AG09319 (cell line): ENCODE measurements around the gene ARHGEF4.

ENCODE experiments used
- DNase-seq: peaks from one replicate; pipeline ENCODE4 v3.0.0-alpha.2; 2010; ENCODE audit warnings: low read depth; ENCODE audit errors: extremely low read depth
- CTCF ChIP-seq: IDR thresholded peaks from 2 replicates; pipeline ENCODE4 v1.5.1; 2011; ENCODE audit warnings: low read depth, mild to moderate bottlenecking, inconsistent platforms, low read length, moderate library complexity

ARHGEF4 gene

DNA sequence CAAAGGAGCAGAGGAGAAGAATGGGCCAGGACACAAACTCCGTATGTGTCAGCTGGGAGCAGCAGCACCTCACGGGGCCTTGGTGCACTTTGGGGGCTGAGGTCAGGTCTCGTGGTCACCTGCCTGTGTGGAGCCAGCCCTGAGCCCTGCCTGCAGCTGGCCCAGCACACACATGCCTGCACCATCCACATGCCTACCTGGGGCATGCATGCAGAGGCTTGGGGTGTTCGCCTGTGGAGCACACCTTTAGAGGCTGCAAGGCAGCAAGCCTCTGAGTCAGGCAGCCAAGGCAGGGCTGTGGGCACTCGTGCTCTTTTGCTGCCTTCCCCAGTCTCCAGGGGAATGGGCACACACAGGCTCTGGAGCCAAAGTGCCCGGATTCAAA lies 36.0 kb downstream of the ARHGEF4 start:
- TF ChIP-seq CTCF: no peak
- DNase-seq: no peak

DNA sequence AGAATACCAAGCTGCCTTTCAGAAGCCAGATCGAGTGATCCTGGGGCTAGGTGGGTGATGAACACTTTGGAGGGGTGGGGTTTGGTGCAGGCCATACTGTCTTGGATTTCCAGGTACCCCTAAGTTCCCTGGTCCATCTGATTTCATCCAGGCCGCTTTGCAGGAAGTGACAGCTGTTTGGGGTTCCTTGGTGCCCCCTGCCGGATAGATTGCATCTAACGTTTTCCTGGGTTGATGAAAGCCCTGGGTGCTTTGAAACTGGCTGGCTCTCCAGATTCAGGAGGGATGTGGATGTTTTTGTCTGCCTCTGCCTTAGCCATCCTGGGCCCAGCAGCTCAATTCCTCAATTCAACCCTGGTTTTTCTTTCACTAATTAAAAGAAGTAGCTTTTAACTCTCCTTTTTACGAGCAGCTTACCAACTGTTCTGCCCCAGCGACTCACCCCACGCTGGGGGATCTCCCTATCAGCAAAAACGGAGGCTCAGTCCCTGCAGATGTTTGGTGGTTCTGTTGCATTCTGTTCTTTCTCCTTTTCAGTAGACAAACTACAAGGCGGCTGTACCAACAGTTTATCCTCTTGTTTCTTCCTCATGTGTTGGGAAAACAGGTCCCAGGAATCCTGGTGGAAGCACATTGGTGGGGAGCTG lies 37.1 kb downstream of the ARHGEF4 start:
- DNase-seq: peak; percentile 25
- TF ChIP-seq CTCF: peak; percentile 81

DNA sequence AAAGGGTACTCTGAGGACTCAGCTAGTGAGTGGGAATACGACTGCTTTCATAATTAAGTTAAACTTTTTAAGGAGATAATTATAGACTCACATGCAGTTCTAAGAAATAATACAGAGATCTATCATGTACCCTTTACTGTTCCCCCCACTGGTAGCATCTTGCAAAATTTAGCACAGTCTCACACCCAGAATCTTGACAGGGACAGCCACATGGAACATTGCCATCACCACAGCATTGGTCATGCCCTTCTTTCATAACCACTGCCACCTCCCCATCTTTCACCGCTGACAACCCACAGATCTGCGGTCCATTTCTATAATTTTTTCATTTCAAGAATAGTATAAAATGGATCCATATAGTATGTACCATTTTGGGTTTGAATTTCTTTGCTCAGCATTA lies 37.8 kb downstream of the ARHGEF4 start:
- TF ChIP-seq CTCF: no peak
- no peak for DNase-seq

GRCh38 chr2:130875935-130876334 lies 39.2 kb downstream of the ARHGEF4 start:
- DNase-seq: no peak
- no peak for TF ChIP-seq CTCF

DNA sequence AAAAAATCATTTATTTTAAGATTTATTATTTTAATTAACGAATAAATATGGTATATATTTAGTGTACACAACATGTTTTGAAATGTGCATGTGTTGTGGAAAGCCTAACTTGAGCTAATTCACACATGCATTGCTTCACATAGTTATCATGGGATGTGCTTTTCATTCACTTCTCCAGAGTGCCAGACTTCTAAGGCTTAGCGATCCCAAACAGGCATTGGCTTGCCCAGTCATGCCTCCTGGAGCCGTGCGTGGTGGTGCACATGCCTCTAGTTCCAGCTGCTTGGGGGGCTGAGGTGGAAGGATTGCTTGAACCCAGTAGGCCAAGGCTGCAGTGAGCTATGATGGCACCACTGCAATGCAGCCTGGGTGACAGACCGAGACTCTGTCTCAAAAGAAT lies 40.5 kb downstream of the ARHGEF4 start:
- no peak for DNase-seq

GRCh38 chr2:130878316-130878715 lies 41.6 kb downstream of the ARHGEF4 start:
- no peak for TF ChIP-seq CTCF

More for the DNA sequence above, 40.5 kb downstream of the ARHGEF4 start:
- no peak for TF ChIP-seq CTCF

DNA sequence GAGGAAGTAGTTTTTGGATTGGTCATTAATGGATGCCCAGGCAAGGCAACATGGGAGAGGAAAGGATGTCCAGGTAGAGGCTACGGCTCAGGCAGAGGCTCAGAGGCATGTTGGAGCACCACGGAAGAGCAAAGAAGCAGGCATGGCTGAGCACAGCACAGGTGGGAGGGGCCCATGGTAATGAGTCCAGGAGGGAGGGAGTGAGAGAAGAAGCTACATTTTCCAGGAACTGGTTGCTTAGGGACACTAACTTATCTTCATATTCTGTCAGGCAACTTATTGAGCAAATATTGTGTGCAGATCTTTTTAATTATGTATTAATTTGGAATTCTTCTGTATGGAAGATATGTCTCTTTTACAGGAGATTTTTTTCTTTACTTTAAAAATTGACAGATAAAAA lies 42.2 kb downstream of the ARHGEF4 start:
- no peak for DNase-seq

More at GRCh38 chr2:130878316-130878715, 41.6 kb downstream of the ARHGEF4 start:
- DNase-seq: no peak

More for the DNA sequence above, 42.2 kb downstream of the ARHGEF4 start:
- no peak for TF ChIP-seq CTCF
